HUES64 (cell line): Measurements from ENCODE around the gene PICALM.

ENCODE experiments used
- H3K27ac ChIP-seq: 2 replicates; pipeline ENCODE4 v1.7.0; 2013; ENCODE audit warnings: low read depth, low read length, inconsistent platforms
- H3K27me3 ChIP-seq: 2 replicates; pipeline ENCODE4 v1.6.1; 2013; ENCODE audit warnings: mild to moderate bottlenecking, low read length; ENCODE audit not compliant: insufficient read depth
- H3K36me3 ChIP-seq: 2 replicates; pipeline ENCODE4 v1.6.1; 2013; ENCODE audit warnings: mild to moderate bottlenecking, low read length; ENCODE audit not compliant: insufficient read depth
- H3K4me1 ChIP-seq: 2 replicates; pipeline ENCODE4 v1.6.1; 2013; ENCODE audit warnings: mild to moderate bottlenecking, low read length, moderate library complexity; ENCODE audit not compliant: insufficient read depth
- H3K4me3 ChIP-seq: 2 replicates; pipeline ENCODE4 v1.5.1; 2013; ENCODE audit warnings: mild to moderate bottlenecking, low read length, moderate library complexity
- H3K9ac ChIP-seq: 2 replicates; pipeline ENCODE4 v1.6.1; 2013; ENCODE audit warnings: mild to moderate bottlenecking, low read depth, low read length
- H3K9me3 ChIP-seq: 2 replicates; pipeline ENCODE4 v1.6.1; 2013; ENCODE audit warnings: low read depth, low read length; ENCODE audit not compliant: insufficient read depth
- WGBS: fragments of 150-250, 120-280 bp; methylation state at CpG from one replicate; pipeline ENCODE4 v1.1.7; 2013; ENCODE audit warnings: missing lambda C conversion rate; 5-methylcytosine and 5-hydroxymethylcytosine counted together

The PICALM gene

GRCh38 chr11:85950317-85951048 is 118.4 kb downstream of the PICALM start:
- no peak overlapping the region for H3K4me3 ChIP-seq
- no peaks in the 10 kb centered on the region for H3K27me3 ChIP-seq
- H3K9ac ChIP-seq = no peak overlapping the region
- 96% methylated on average over 8 of the region's 8 CpGs for WGBS
- H3K4me1 ChIP-seq = peaks cover 4% of the 10 kb centered on the region; the same call in 1 of the 2 replicates
- 0 out of 2 replicates have a peak, but pooled peaks cover 4% of the 10 kb centered on the region for H3K36me3 ChIP-seq
- no peak overlapping the region for H3K27ac ChIP-seq
- H3K9me3 ChIP-seq = 0 out of 2 replicates have a peak, but pooled peaks cover 5% of the 10 kb centered on the region

GRCh38 chr11:85949798-85950197 is 119.1 kb downstream of the PICALM start:
- Histone ChIP-seq H3K36me3 (no peaks in the 10 kb centered on the region), H3K27me3 (no peaks in the 10 kb centered on the region), H3K4me1 (no peaks in the 10 kb centered on the region), H3K4me3 (no peak overlapping the region), H3K9me3 (0 out of 2 replicates have a peak, but pooled peaks cover 5% of the 10 kb centered on the region), H3K9ac (no peak overlapping the region), H3K27ac (no peak overlapping the region)
- WGBS = 92% methylated on average over 1 of the region's 1 CpG

DNA sequence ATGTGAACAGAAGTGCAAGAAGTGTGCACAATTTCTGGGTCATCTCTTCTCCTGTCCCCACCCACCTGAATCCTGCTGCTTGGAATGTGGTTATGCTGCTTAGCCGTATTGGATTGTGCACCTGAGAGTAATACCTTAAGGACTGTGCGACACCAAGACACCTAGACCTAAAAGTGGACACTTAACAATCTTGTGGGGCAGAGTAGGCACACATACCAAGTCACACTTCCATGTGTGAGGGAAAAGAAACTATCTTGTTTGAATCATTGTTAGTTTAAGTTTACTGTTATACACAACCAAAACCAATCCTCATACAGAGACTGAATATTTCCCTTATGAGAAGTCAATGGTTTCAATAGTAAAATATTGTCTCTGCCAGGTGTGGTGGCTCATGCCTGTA is 120.0 kb downstream of the PICALM start:
- Histone ChIP-seq H3K4me3 (no peak overlapping the region), H3K4me1 (no peaks in the 10 kb centered on the region), H3K27ac (no peak overlapping the region), H3K27me3 (no peaks in the 10 kb centered on the region), H3K36me3 (no peaks in the 10 kb centered on the region), H3K9me3 (0 out of 2 replicates have a peak, but pooled peaks cover 5% of the 10 kb centered on the region), H3K9ac (no peak overlapping the region)
- 91% methylated on average over 2 of the region's 2 CpGs for WGBS

GRCh38 chr11:85947431-85948272 is 121.2 kb downstream of the PICALM start:
- Histone ChIP-seq H3K4me1 (no peaks in the 10 kb centered on the region), H3K27me3 (no peaks in the 10 kb centered on the region), H3K9ac (no peak overlapping the region), H3K36me3 (no peaks in the 10 kb centered on the region), H3K9me3 (0 out of 2 replicates have a peak, but pooled peaks cover 5% of the 10 kb centered on the region), H3K4me3 (no peak overlapping the region), H3K27ac (no peak overlapping the region)
- WGBS = 74% methylated on average over 3 of the region's 5 CpGs

- Histone ChIP-seq H3K9ac (no peak overlapping the region), H3K36me3 (no peaks in the 10 kb centered on the region), H3K27ac (no peak overlapping the region), H3K9me3 (0 out of 2 replicates have a peak, but pooled peaks cover 5% of the 10 kb centered on the region), H3K4me1 (no peaks in the 10 kb centered on the region), H3K4me3 (no peak overlapping the region), H3K27me3 (no peaks in the 10 kb centered on the region)
Observed at GRCh38 chr11:85946221-85946620, 122.7 kb downstream of the PICALM start.

- H3K27ac ChIP-seq = no peak overlapping the region
- H3K27me3 ChIP-seq = no peaks in the 10 kb centered on the region
- no peaks in the 10 kb centered on the region for H3K4me1 ChIP-seq
- no peaks in the 10 kb centered on the region for H3K36me3 ChIP-seq
- 0 out of 2 replicates have a peak, but pooled peaks cover 5% of the 10 kb centered on the region for H3K9me3 ChIP-seq
- no peak overlapping the region for H3K4me3 ChIP-seq
- no peak overlapping the region for H3K9ac ChIP-seq
Observed at GRCh38 chr11:85945788-85946187, 123.1 kb downstream of the PICALM start.

DNA sequence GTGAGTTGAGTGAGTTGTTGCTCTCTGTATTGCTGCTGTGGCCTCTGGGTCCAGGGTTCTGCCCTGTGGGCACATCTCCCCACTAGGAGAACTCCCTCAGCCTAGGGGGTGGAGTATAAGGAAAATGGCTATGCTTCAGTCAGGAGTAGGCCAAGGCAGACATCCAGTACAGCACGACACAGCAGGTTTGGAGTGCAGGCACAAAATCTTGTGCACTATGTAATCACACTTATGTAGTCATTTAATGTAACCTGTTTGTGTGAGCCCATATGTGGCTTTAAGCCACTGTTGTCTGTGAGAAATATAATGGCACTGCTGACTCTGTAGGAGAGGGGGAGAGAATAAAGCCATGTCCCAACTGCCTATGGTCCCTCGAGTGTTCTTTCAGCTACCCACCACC is 123.6 kb downstream of the PICALM start:
- Histone ChIP-seq H3K9me3 (0 out of 2 replicates have a peak, but pooled peaks cover 5% of the 10 kb centered on the region), H3K4me1 (no peaks in the 10 kb centered on the region), H3K9ac (no peak overlapping the region), H3K27ac (no peak overlapping the region), H3K36me3 (no peaks in the 10 kb centered on the region), H3K4me3 (no peak overlapping the region), H3K27me3 (no peaks in the 10 kb centered on the region)
- 97% methylated on average over 2 of the region's 2 CpGs for WGBS

- no peaks in the 10 kb centered on the region for H3K36me3 ChIP-seq
- no peak overlapping the region for H3K4me3 ChIP-seq
- 77% methylated on average over 6 of the region's 6 CpGs for WGBS
- no peak overlapping the region for H3K9ac ChIP-seq
- H3K27ac ChIP-seq = no peak overlapping the region
- no peaks in the 10 kb centered on the region for H3K27me3 ChIP-seq
- no peaks in the 10 kb centered on the region; the same call in 1 of the 2 replicates for H3K4me1 ChIP-seq
- 0 out of 2 replicates have a peak, but pooled peaks cover 5% of the 10 kb centered on the region for H3K9me3 ChIP-seq
Observed at GRCh38 chr11:85941380-85941973, 127.4 kb downstream of the PICALM start.

DNA sequence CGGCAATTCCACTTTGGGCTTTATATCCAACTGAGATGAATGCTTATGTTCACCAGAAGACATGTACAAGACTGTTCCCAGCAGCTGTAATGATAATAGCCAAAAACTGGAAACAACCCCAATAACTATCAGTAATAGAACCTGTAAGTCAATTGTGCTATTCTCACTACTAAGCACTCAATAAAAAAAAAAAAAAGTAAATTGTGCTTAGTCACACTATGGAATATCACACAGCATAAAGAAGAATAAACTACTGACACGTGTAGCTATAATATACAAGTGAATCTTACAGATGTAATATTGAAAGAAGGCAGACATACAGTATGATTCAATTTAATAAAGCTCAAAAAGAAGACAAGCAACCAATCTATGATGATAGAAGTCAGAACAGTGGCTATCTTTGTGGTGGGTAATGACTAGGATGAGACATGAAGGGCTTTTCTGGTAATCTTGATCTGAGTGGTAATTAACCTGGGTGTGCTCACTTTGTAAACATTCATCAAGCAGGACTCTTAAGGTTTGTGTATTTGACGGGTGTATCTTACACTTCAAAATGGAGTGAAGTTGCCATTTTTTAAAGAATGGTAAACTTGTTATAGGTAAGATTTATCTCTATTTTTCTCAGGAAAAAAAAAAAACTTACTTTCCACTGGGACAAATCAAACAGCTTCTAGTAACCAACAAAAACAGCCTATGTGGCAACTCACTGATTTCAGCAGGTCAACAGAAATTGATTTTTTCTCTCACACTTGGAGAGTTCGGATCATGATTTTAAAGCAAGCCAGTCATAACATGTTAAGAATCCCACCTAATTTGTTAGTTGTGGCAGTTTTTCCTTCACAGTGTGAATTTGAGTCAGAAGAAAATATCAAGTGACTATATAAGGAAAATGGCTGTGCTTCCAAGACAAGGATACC is 129.5 kb downstream of the PICALM start:
- no peaks in the 10 kb centered on the region for H3K9me3 ChIP-seq
- no peaks in the 10 kb centered on the region for H3K36me3 ChIP-seq
- H3K9ac ChIP-seq = no peak overlapping the region
- no peaks in the 10 kb centered on the region for H3K27me3 ChIP-seq
- no peak overlapping the region for H3K27ac ChIP-seq
- H3K4me3 ChIP-seq = no peak overlapping the region
- WGBS = 96% methylated on average over 3 of the region's 4 CpGs
- no peaks in the 10 kb centered on the region; the same call in 1 of the 2 replicates for H3K4me1 ChIP-seq

DNA sequence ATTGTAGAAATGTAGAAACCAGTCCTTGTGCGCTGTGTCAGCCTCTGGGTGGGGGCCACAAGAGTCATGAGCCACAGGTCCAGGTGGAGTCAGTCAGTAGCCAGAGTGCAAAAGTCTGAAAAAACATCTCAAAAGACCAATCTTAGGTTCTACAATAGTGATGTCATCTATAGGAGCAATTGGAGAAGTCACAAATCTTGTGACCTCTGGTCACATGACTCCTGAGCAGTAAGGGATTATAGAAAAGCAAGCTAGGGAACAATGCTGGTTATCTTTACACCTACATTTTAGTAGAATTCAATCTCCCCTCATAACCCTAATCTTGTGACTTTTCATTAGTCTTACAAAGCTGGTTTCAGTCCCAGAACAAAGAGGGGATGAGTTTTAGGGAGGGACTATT is 131.0 kb downstream of the PICALM start:
- H3K9ac ChIP-seq = no peak overlapping the region
- H3K4me3 ChIP-seq = no peak overlapping the region
- no peak overlapping the region for H3K27ac ChIP-seq
- H3K4me1 ChIP-seq = no peaks in the 10 kb centered on the region; the same call in 1 of the 2 replicates
- 100% methylated on average over 1 of the region's 1 CpG for whole genome bisulfite sequencing
- H3K27me3 ChIP-seq = no peaks in the 10 kb centered on the region
- no peaks in the 10 kb centered on the region for H3K36me3 ChIP-seq
- no peaks in the 10 kb centered on the region for H3K9me3 ChIP-seq
